Measurements from ENCODE around the gene FAM222A.

FAM222A gene

DNA sequence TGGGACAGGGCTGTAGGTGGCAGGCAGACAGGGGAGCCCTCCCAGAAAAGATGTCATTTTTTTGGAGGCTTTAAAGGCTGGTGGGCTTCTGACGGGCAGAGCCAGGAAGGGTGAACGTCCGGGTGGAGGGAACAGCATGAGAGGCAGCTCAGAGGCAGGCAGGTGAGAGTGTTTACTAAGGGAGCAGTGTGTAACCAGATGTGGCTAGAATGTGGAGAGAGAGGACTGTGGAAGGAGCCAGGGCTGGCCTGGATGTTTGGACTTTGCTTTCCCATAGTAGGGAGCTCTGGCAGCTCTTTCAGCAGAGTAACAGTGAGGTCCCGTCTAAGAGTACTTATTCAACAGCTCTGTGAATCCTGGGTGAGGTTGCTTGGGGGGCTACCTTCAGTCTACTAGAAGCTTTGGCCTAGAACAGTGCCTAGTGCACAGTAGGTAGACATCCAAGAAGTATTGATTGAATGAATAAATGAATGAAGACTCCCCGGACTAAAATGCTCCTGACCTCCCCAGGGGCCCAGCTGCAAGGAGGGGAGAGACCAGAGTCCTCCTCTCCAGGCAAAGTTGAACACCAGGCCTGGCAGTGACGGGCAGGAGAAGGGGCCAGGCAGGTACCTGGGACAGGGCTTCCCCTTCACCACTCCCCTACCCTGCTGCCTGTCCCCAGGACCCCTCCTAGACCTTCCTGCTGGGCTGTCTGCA is 8.5 kb downstream of the FAM222A start:
- H3K27ac ChIP-seq (ENCODE audit: low read length), result no peak overlapping the region
- H3K4me1 ChIP-seq (ENCODE audit: control insufficient read depth in 1 of 2, insufficient read depth in 2 of 2, low read length in 2 of 2), result peaks cover 21 to 88% of the 10 kb centered on the region in 2 donors
- no peaks in the 10 kb centered on the region for H3K36me3 ChIP-seq (ENCODE audit: control insufficient read depth in 1 of 2, insufficient read depth in 2 of 2, low read length in 2 of 2)
- H3K4me3 ChIP-seq (ENCODE audit: low read depth in 1 of 2, low read length in 2 of 2), result no peak overlapping the region
- H3K27me3 ChIP-seq (ENCODE audit: low read depth, low read length), result peaks cover 12% of the 10 kb centered on the region
- no peaks in the 10 kb centered on the region for H3K9me3 ChIP-seq (ENCODE audit: control insufficient read depth in 1 of 2, low read length in 2 of 2)

DNA sequence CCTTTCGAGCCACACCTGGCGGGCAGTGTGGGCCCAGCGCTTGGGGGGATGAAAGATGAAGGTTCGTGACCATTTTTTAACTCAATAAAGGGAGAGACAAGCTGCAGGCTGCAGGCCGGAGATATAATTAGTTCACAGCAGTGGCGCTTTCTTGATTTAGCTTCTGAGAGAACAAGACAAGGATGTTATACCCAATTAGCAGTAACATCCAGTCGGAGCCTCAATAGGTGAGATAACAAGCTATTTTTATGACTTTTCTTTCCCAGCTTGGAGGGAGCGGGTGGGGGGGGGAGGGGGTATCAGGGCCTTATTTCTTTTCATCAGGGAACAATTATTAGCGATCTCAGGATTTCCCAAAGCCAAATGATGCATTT is 9.1 kb downstream of the FAM222A start:
- peaks cover 19 to 84% of the 10 kb centered on the region in 2 donors for H3K4me1 ChIP-seq (ENCODE audit: control insufficient read depth in 1 of 2, insufficient read depth in 2 of 2, low read length in 2 of 2)
- peaks cover 7% of the 10 kb centered on the region for H3K27me3 ChIP-seq (ENCODE audit: low read depth, low read length)
- H3K4me3 ChIP-seq (ENCODE audit: low read depth in 1 of 2, low read length in 2 of 2), result no peak overlapping the region
- no peaks in the 10 kb centered on the region for H3K9me3 ChIP-seq (ENCODE audit: control insufficient read depth in 1 of 2, low read length in 2 of 2)
- no peaks in the 10 kb centered on the region for H3K36me3 ChIP-seq (ENCODE audit: control insufficient read depth in 1 of 2, insufficient read depth in 2 of 2, low read length in 2 of 2)
- no peak overlapping the region for H3K27ac ChIP-seq (ENCODE audit: low read length)

DNA sequence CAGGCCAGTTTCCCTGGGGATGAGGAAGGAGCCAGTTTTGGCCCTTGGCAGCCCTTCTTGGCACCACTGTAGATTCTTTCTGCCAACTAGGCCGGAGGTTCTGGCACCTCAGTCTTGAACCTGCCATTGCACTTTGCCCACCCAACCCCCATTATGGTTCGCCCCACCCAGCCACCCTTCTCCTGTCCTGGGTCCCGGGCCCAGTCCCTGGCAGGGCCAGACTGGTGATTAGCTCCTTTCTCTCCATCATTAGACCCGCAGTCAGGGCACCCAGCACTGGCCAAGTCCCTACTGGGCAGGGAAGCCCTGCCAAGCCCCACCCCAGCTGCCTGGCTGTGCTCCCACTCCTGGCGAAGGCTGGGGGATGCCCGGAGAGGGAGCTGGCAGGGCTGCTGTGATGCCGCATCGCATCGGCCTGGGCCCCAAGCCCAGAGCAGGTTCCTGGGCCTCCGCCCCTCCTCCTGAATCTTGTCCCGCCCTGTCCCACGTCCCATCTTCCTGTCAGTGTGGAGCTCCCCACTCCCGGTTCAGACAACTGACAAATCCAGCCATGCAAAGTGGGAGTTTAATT is 9.8 kb downstream of the FAM222A start:
- Histone ChIP-seq H3K27ac (ENCODE audit: low read length) (no peak overlapping the region), H3K9me3 (ENCODE audit: control insufficient read depth in 1 of 2, low read length in 2 of 2) (no peaks in the 10 kb centered on the region), H3K4me3 (ENCODE audit: low read depth in 1 of 2, low read length in 2 of 2) (no peak overlapping the region), H3K27me3 (ENCODE audit: low read depth, low read length) (peaks cover 7% of the 10 kb centered on the region), H3K36me3 (ENCODE audit: control insufficient read depth in 1 of 2, insufficient read depth in 2 of 2, low read length in 2 of 2) (no peaks in the 10 kb centered on the region), H3K4me1 (ENCODE audit: control insufficient read depth in 1 of 2, insufficient read depth in 2 of 2, low read length in 2 of 2) (peaks cover 19 to 81% of the 10 kb centered on the region in 2 donors)

DNA sequence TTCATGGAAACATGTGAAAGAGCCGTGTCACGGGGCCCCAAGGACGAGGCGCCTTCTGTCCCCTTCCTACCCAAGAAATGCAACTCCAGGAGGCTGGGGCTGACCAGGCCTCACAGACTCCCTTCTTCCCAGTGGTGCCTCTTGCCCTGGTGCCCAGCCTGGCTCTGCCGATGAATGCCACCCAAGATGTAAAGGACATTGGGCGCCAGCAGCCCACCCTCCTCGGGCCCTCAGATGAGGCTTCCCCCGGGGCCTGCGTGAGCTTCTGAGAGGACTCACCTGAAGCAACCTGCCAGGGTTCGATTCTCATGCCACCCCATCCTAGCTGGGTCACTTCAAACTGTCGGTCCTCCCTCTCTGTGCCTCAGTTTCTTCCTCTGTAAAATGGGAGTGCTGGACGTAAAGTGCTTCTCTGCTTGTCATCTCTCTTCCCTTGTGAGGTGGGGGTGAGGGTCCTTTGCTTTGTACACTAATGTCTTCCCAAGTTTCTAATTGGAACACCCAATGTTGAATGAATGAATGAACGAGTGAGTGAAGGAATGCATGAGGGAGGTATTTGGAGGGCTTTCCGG is 10.8 kb downstream of the FAM222A start:
- Histone ChIP-seq H3K36me3 (ENCODE audit: control insufficient read depth in 1 of 2, insufficient read depth in 2 of 2, low read length in 2 of 2) (no peaks in the 10 kb centered on the region), H3K4me3 (ENCODE audit: low read depth in 1 of 2, low read length in 2 of 2) (no peak overlapping the region), H3K27me3 (ENCODE audit: low read depth, low read length) (no peaks in the 10 kb centered on the region), H3K27ac (ENCODE audit: low read length) (peak overlapping the region; percentile 31), H3K9me3 (ENCODE audit: control insufficient read depth in 1 of 2, low read length in 2 of 2) (no peaks in the 10 kb centered on the region), H3K4me1 (ENCODE audit: control insufficient read depth in 1 of 2, insufficient read depth in 2 of 2, low read length in 2 of 2) (peaks cover 19 to 74% of the 10 kb centered on the region in 2 donors)

DNA sequence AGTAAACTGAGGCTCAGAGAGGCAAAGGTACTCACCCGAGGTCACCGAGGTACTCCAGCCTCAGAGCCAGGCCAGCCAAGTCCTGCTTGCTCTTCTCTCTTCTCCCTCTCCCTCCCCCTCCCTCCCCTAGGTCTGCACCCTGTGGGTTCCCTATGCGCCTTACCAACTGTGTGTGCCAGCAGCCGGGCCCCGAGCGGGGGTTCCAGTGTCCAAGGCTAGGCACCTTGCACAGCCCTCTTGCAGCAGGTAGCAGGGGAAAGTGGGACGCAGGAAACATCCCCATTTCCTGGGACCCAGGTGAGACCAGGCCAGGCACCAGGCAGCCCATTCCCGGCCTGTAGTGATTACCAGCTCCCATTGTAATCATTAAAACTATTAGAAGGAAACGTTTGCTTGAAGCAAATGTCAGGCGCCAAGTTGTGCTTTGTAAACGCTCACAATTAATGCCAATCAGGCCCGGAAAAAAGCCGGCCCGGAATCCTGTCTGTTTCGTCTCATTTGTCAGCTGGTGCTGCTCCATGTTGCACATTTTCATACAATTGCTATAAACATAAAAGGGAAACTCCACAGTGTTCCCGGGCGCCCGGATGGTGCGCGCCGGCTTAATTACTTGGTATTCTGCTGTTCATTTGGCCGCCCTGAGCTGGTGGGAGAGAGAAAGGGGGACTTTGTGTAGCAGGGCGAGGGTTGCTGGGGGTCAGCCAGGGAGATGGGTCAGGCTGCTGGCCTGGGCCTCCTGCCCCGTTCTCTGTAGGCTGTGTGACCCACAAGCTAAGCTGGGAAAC is 11.9 kb downstream of the FAM222A start:
- peaks cover 13 to 63% of the 10 kb centered on the region in 2 donors for H3K4me1 ChIP-seq (ENCODE audit: control insufficient read depth in 1 of 2, insufficient read depth in 2 of 2, low read length in 2 of 2)

DNA sequence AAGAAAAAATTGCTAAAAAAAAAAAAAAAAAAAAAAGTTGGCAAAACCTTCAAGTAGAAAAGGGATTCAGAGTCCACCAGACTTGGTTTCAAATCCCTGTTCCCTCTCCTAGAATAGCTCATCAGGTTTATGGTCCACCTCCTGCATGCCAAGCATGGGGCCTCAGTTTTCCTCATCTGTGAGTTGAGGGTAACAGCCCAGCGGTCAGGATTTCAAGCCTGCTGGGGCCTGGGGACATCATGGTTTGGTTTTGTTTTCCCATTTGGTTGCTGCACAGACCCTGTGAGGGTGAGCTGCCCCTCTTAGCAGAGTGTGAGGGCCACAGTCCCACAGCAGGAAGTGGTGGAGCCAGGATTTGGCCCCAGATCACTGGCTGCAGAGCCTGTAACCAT is 12.5 kb downstream of the FAM222A start:
- Histone ChIP-seq H3K27me3 (ENCODE audit: low read depth, low read length) (no peaks in the 10 kb centered on the region), H3K36me3 (ENCODE audit: control insufficient read depth in 1 of 2, insufficient read depth in 2 of 2, low read length in 2 of 2) (no peaks in the 10 kb centered on the region), H3K4me3 (ENCODE audit: low read depth in 1 of 2, low read length in 2 of 2) (no peak overlapping the region), H3K9me3 (ENCODE audit: control insufficient read depth in 1 of 2, low read length in 2 of 2) (no peaks in the 10 kb centered on the region), H3K27ac (ENCODE audit: low read length) (no peak overlapping the region), H3K4me1 (ENCODE audit: control insufficient read depth in 1 of 2, insufficient read depth in 2 of 2, low read length in 2 of 2) (peaks cover 13 to 57% of the 10 kb centered on the region in 2 donors)

More for the DNA sequence above, 11.9 kb downstream of the FAM222A start:
- Histone ChIP-seq H3K36me3 (ENCODE audit: control insufficient read depth in 1 of 2, insufficient read depth in 2 of 2, low read length in 2 of 2) (no peaks in the 10 kb centered on the region), H3K4me3 (ENCODE audit: low read depth in 1 of 2, low read length in 2 of 2) (no peak overlapping the region), H3K27me3 (ENCODE audit: low read depth, low read length) (no peaks in the 10 kb centered on the region), H3K9me3 (ENCODE audit: control insufficient read depth in 1 of 2, low read length in 2 of 2) (no peaks in the 10 kb centered on the region), H3K27ac (ENCODE audit: low read length) (no peak overlapping the region)

DNA sequence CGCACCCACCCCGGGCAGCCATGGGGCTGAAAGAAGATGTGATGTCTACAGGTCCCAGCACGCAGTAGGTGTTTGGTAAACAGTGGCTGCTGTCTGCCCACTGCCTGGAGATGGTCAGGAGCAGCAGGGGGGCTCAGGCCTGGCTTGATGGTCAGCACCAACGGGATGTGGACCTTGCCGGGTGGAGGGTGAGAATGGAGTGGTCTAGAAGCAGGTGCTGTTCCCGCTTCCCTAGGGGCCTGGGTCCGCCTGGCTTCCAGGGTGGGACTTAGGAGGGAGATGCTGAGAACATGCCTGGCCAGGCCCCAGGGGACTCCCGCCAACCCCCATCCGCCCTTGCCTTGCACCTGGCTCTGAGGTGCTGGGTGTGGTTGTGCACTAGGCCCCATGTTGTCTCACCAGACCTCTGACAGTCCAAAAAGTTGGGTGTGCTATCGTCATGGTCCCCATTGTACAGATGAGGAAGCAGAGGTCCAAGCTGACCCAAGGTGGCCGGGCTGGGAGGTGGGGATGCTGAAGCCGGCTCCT is 12.9 kb downstream of the FAM222A start:
- no peak overlapping the region for H3K4me3 ChIP-seq (ENCODE audit: low read depth in 1 of 2, low read length in 2 of 2)
- H3K9me3 ChIP-seq (ENCODE audit: control insufficient read depth in 1 of 2, low read length in 2 of 2), result no peaks in the 10 kb centered on the region
- H3K36me3 ChIP-seq (ENCODE audit: control insufficient read depth in 1 of 2, insufficient read depth in 2 of 2, low read length in 2 of 2), result no peaks in the 10 kb centered on the region
- no peaks in the 10 kb centered on the region for H3K27me3 ChIP-seq (ENCODE audit: low read depth, low read length)
- peaks cover 10 to 53% of the 10 kb centered on the region in 2 donors for H3K4me1 ChIP-seq (ENCODE audit: control insufficient read depth in 1 of 2, insufficient read depth in 2 of 2, low read length in 2 of 2)
- H3K27ac ChIP-seq (ENCODE audit: low read length), result no peak overlapping the region

DNA sequence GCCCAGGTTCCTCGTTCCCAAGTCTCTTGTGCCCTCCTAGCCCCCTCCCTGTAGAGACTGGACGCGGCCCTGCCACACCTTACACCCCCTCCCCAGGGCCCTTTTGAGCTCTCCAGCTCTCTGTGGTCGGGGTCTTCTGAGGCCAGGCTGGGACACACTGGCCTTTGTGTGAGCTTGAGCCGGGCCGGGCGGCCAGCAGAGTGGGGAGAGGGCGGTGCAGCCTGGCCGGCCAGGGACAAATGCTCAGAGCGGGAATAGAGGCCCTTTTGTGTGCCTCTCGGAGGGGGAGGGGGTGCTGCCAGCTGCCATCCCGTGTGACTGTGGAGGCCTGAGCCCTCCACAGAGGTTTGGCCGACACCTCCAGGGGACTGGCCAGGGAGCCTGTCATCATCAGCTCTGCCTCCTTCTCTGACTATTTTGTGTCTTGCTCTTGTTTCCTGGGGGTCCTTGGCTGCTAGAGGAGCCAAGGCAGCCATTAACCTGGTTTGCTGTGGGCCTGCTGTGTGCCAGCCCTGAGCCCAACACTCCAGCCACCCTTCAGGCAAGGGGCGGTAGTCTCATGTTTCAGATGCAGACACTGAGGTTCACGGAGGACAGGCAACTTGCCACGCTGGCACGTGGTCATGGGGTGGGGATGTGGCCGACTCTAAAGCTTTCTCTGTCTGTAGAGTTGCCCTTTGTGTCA is 13.6 kb downstream of the FAM222A start:
- no peaks in the 10 kb centered on the region for H3K9me3 ChIP-seq (ENCODE audit: control insufficient read depth in 1 of 2, low read length in 2 of 2)
- H3K27ac ChIP-seq (ENCODE audit: low read length), result no peak overlapping the region
- no peaks in the 10 kb centered on the region for H3K36me3 ChIP-seq (ENCODE audit: control insufficient read depth in 1 of 2, insufficient read depth in 2 of 2, low read length in 2 of 2)
- peaks cover 4 to 46% of the 10 kb centered on the region in 2 donors for H3K4me1 ChIP-seq (ENCODE audit: control insufficient read depth in 1 of 2, insufficient read depth in 2 of 2, low read length in 2 of 2)
- H3K27me3 ChIP-seq (ENCODE audit: low read depth, low read length), result no peaks in the 10 kb centered on the region
- no peak overlapping the region for H3K4me3 ChIP-seq (ENCODE audit: low read depth in 1 of 2, low read length in 2 of 2)

DNA sequence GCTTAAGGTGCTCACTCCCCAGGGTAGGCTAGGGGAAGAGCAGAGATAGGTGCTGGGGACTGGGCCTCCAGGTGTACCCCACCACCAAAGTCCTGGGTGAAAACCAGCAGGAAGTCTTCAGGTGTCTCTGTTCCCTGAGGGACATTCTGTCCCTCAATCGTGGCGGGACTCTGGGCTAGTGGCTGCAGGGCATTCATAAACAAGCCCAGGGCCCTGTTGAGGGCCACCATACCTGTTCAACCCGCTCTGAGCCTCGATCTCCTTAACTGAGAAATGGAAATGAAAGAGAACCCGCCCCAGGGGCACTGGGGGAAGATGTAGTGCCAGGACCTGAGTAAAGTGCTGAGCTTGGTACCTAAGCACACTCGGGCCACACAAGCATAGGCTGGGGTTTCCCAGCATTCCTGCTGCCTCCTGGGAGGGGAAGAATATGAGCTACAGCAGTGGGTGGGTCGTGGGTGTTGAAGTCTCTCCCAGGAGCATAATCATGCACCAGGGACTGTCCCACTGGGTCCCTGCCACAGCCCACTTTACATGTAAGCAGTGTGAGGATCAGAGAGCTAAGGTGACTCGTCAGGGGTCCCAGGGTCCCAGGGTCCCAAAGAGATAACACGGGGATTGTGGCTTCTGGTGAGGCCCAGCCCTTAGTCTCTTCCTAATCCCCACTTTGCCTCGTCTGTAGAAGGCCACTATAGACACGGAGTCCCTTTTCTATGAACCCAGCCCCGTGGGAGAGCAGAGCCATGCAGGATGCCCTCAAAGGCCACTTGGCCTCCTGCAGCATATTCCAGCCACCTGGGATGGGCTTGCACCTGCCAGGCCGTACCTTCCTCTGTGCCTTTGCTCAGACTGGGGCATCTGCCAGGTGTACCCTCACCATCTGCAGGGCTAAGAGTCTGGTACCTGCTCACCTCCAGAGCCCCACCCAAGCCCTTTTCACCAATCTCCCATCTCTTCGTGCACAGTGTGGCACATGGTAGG is 14.4 kb downstream of the FAM222A start:
- Histone ChIP-seq H3K4me3 (ENCODE audit: low read depth in 1 of 2, low read length in 2 of 2) (no peak overlapping the region), H3K4me1 (ENCODE audit: control insufficient read depth in 1 of 2, insufficient read depth in 2 of 2, low read length in 2 of 2) (peaks cover 0 to 38% of the 10 kb centered on the region in 2 donors)

DNA sequence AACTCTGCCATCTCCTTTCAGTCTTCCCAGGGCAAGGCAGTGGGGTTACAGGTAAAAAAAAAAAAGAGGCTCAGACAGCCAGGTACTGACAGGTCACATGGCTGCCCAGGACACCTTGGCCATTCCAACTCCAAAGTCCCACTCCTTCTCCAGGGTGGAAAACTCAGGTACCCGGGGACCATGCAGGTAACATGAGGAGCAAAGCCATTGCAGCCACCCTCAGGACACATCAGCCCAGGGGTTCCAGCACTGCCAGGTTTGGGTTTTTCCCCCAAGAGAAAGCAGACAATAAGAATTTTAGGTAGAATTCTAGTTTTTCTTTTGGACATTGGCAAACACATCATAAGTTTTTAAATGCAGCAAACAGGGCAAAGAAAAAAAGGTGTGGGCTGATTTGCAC is 15.3 kb downstream of the FAM222A start:
- no peaks in the 10 kb centered on the region for H3K36me3 ChIP-seq (ENCODE audit: control insufficient read depth in 1 of 2, insufficient read depth in 2 of 2, low read length in 2 of 2)
- no peaks in the 10 kb centered on the region for H3K27me3 ChIP-seq (ENCODE audit: low read depth, low read length)
- no peaks in the 10 kb centered on the region for H3K9me3 ChIP-seq (ENCODE audit: control insufficient read depth in 1 of 2, low read length in 2 of 2)
- H3K4me3 ChIP-seq (ENCODE audit: low read depth in 1 of 2, low read length in 2 of 2), result no peak overlapping the region
- peaks cover 0 to 29% of the 10 kb centered on the region in 2 donors for H3K4me1 ChIP-seq (ENCODE audit: control insufficient read depth in 1 of 2, insufficient read depth in 2 of 2, low read length in 2 of 2)
- no peak overlapping the region for H3K27ac ChIP-seq (ENCODE audit: low read length)

More for the DNA sequence above, 14.4 kb downstream of the FAM222A start:
- no peaks in the 10 kb centered on the region for H3K9me3 ChIP-seq (ENCODE audit: control insufficient read depth in 1 of 2, low read length in 2 of 2)
- H3K27me3 ChIP-seq (ENCODE audit: low read depth, low read length), result no peaks in the 10 kb centered on the region
- H3K27ac ChIP-seq (ENCODE audit: low read length), result no peak overlapping the region
- no peaks in the 10 kb centered on the region for H3K36me3 ChIP-seq (ENCODE audit: control insufficient read depth in 1 of 2, insufficient read depth in 2 of 2, low read length in 2 of 2)

Data from muscle layer of duodenum (tissue), 2 donors.